Stimulated activated naive CD8-positive, alpha-beta T cell treated with anti-CD3 and anti-CD28 coated beads, Interleukin-15, Interleukin-2, amounts not matched to agents 100 ng/mL and 50 ng/mL, for 24 hours (primary cell): ENCODE data around the gene MTF2.
"Not testable (repeated sequence)": the region's sequence is repeated elsewhere in the genome, so short reads cannot be mapped to it uniquely, and the experiment has no call there.

Experiments used
- H3K27ac Mint-ChIP-seq: one replicate; pipeline ENCODE4 v1.8.0; 2021; ENCODE audit warnings: mild to moderate bottlenecking, mixed read lengths
- H3K27me3 Mint-ChIP-seq: one replicate; pipeline ENCODE4 v1.8.0; 2021; ENCODE audit warnings: mixed read lengths
- H3K36me3 Mint-ChIP-seq: one replicate; pipeline ENCODE4 v1.8.0; 2021; ENCODE audit warnings: low read depth, mixed read lengths
- H3K4me1 Mint-ChIP-seq: one replicate; pipeline ENCODE4 v1.8.0; 2021; ENCODE audit warnings: low read depth, mixed read lengths
- H3K4me3 Mint-ChIP-seq: one replicate; pipeline ENCODE4 v1.8.0; 2021; ENCODE audit warnings: mild to moderate bottlenecking, mixed read lengths
- H3K9me3 Mint-ChIP-seq: one replicate; pipeline ENCODE4 v1.8.0; 2021; ENCODE audit warnings: mixed read lengths

Gene MTF2

GRCh38 chr1:93142161-93142560 lies 63.1 kb downstream of the MTF2 start:
- no peaks in the 10 kb centered on the region for H3K27me3 Mint-ChIP-seq
- no peak overlapping the region for H3K4me3 Mint-ChIP-seq
- no peaks in the 10 kb centered on the region for H3K4me1 Mint-ChIP-seq
- H3K36me3 Mint-ChIP-seq: peaks cover 52% of the 10 kb centered on the region
- no peak overlapping the region for H3K27ac Mint-ChIP-seq
- H3K9me3 Mint-ChIP-seq: no peaks in the 10 kb centered on the region

- no peaks in the 10 kb centered on the region for H3K4me1 Mint-ChIP-seq
- H3K4me3 Mint-ChIP-seq: no peak overlapping the region
- H3K27ac Mint-ChIP-seq: peak overlapping the region; percentile 5
- no peaks in the 10 kb centered on the region for H3K9me3 Mint-ChIP-seq
- H3K36me3 Mint-ChIP-seq: peaks cover 50% of the 10 kb centered on the region
- H3K27me3 Mint-ChIP-seq: no peaks in the 10 kb centered on the region
Measured at GRCh38 chr1:93143136-93143535, 64.1 kb downstream of the MTF2 start.

GRCh38 chr1:93143769-93144168 lies 64.7 kb downstream of the MTF2 start:
- Mint-ChIP-seq H3K9me3 (no peaks in the 10 kb centered on the region), H3K4me3 (no peak overlapping the region), H3K27me3 (no peaks in the 10 kb centered on the region), H3K4me1 (no peaks in the 10 kb centered on the region), H3K27ac (no peak overlapping the region), H3K36me3 (peaks cover 50% of the 10 kb centered on the region)

GRCh38 chr1:93148001-93148400 lies 68.9 kb downstream of the MTF2 start:
- Mint-ChIP-seq H3K9me3 (no peaks in the 10 kb centered on the region), H3K27me3 (no peaks in the 10 kb centered on the region), H3K36me3 (peaks cover 59% of the 10 kb centered on the region), H3K4me1 (no peaks in the 10 kb centered on the region), H3K4me3 (no peak overlapping the region), H3K27ac (no peak overlapping the region)

GRCh38 chr1:93150729-93151128 lies 71.6 kb downstream of the MTF2 start:
- H3K9me3 Mint-ChIP-seq: no peaks in the 10 kb centered on the region
- no peaks in the 10 kb centered on the region for H3K27me3 Mint-ChIP-seq
- H3K27ac Mint-ChIP-seq: no peak overlapping the region
- peaks cover 10% of the 10 kb centered on the region for H3K4me1 Mint-ChIP-seq
- H3K4me3 Mint-ChIP-seq: no peak overlapping the region
- peaks cover 67% of the 10 kb centered on the region for H3K36me3 Mint-ChIP-seq

- Mint-ChIP-seq H3K27ac (no peak overlapping the region), H3K4me1 (peaks cover 15% of the 10 kb centered on the region), H3K4me3 (no peak overlapping the region), H3K27me3 (no peaks in the 10 kb centered on the region), H3K36me3 (peaks cover 72% of the 10 kb centered on the region), H3K9me3 (no peaks in the 10 kb centered on the region)
Measured at GRCh38 chr1:93151474-93151873, 72.4 kb downstream of the MTF2 start.

GRCh38 chr1:93152835-93153234 lies 73.8 kb downstream of the MTF2 start:
- Mint-ChIP-seq H3K36me3 (peaks cover 63% of the 10 kb centered on the region), H3K4me1 (peaks cover 15% of the 10 kb centered on the region), H3K27ac (no peak overlapping the region), H3K4me3 (no peak overlapping the region), H3K9me3 (no peaks in the 10 kb centered on the region), H3K27me3 (no peaks in the 10 kb centered on the region)

GRCh38 chr1:93154898-93155297 lies 75.8 kb downstream of the MTF2 start:
- peaks cover 59% of the 10 kb centered on the region for H3K36me3 Mint-ChIP-seq
- no peaks in the 10 kb centered on the region for H3K9me3 Mint-ChIP-seq
- no peak overlapping the region for H3K27ac Mint-ChIP-seq
- no peaks in the 10 kb centered on the region for H3K27me3 Mint-ChIP-seq
- H3K4me3 Mint-ChIP-seq: no peak overlapping the region
- peaks cover 15% of the 10 kb centered on the region for H3K4me1 Mint-ChIP-seq

GRCh38 chr1:93155335-93155734 lies 76.3 kb downstream of the MTF2 start:
- peak overlapping the region; percentile 68 for H3K27ac Mint-ChIP-seq
- H3K36me3 Mint-ChIP-seq: peaks cover 56% of the 10 kb centered on the region
- H3K27me3 Mint-ChIP-seq: no peaks in the 10 kb centered on the region
- H3K4me3 Mint-ChIP-seq: no peak overlapping the region
- H3K9me3 Mint-ChIP-seq: no peaks in the 10 kb centered on the region
- peaks cover 15% of the 10 kb centered on the region for H3K4me1 Mint-ChIP-seq

GRCh38 chr1:93159337-93159736 lies 80.3 kb downstream of the MTF2 start:
- Mint-ChIP-seq H3K4me1 (peaks cover 15% of the 10 kb centered on the region), H3K27me3 (no peaks in the 10 kb centered on the region), H3K9me3 (no peaks in the 10 kb centered on the region), H3K4me3 (no peak overlapping the region), H3K36me3 (peaks cover 37% of the 10 kb centered on the region), H3K27ac (no peak overlapping the region)

- Mint-ChIP-seq H3K4me1 (peaks cover 22% of the 10 kb centered on the region), H3K36me3 (peaks cover 50% of the 10 kb centered on the region), H3K9me3 (peaks cover 15% of the 10 kb centered on the region)
- not testable (repeated sequence) for H3K27me3 Mint-ChIP-seq, H3K4me3 Mint-ChIP-seq, H3K27ac Mint-ChIP-seq
Measured at GRCh38 chr1:93163314-93163713, 84.2 kb downstream of the MTF2 start.

- Mint-ChIP-seq H3K4me3 (no peak overlapping the region), H3K36me3 (peaks cover 50% of the 10 kb centered on the region), H3K27ac (no peak overlapping the region), H3K9me3 (peaks cover 15% of the 10 kb centered on the region), H3K4me1 (peaks cover 35% of the 10 kb centered on the region), H3K27me3 (no peaks in the 10 kb centered on the region)
Measured at GRCh38 chr1:93164816-93165215, 85.7 kb downstream of the MTF2 start.

- H3K9me3 Mint-ChIP-seq: peaks cover 15% of the 10 kb centered on the region
- not testable (repeated sequence) for H3K27ac Mint-ChIP-seq, H3K27me3 Mint-ChIP-seq, H3K4me3 Mint-ChIP-seq
- peaks cover 39% of the 10 kb centered on the region for H3K4me1 Mint-ChIP-seq
- H3K36me3 Mint-ChIP-seq: peaks cover 52% of the 10 kb centered on the region
Measured at GRCh38 chr1:93165895-93166294, 86.8 kb downstream of the MTF2 start.

- Mint-ChIP-seq H3K27ac (no peak overlapping the region), H3K36me3 (peaks cover 51% of the 10 kb centered on the region)
Measured at GRCh38 chr1:93167006-93167405, 87.9 kb downstream of the MTF2 start.

GRCh38 chr1:93170141-93170678 lies 91.1 kb downstream of the MTF2 start:
- Mint-ChIP-seq H3K4me1 (peaks cover 63% of the 10 kb centered on the region), H3K36me3 (peaks cover 64% of the 10 kb centered on the region), H3K9me3 (peaks cover 15% of the 10 kb centered on the region), H3K4me3 (peak overlapping the region; percentile 82)
- not testable (repeated sequence) for H3K27me3 Mint-ChIP-seq, H3K27ac Mint-ChIP-seq

More at GRCh38 chr1:93167006-93167405, 87.9 kb downstream of the MTF2 start:
- no peak overlapping the region for H3K4me3 Mint-ChIP-seq
- H3K9me3 Mint-ChIP-seq: peaks cover 15% of the 10 kb centered on the region
- H3K27me3 Mint-ChIP-seq: no peaks in the 10 kb centered on the region
- H3K4me1 Mint-ChIP-seq: peaks cover 48% of the 10 kb centered on the region

GRCh38 chr1:93171549-93172034 lies 92.5 kb downstream of the MTF2 start:
- Mint-ChIP-seq H3K4me1 (peaks cover 63% of the 10 kb centered on the region), H3K4me3 (peak overlapping the region; percentile 82), H3K27ac (peak overlapping the region; percentile 81), H3K36me3 (peaks cover 62% of the 10 kb centered on the region), H3K9me3 (peaks cover 11% of the 10 kb centered on the region), H3K27me3 (no peaks in the 10 kb centered on the region)
